Measurements from ENCODE around the gene RPL28.

The RPL28 gene

DNA sequence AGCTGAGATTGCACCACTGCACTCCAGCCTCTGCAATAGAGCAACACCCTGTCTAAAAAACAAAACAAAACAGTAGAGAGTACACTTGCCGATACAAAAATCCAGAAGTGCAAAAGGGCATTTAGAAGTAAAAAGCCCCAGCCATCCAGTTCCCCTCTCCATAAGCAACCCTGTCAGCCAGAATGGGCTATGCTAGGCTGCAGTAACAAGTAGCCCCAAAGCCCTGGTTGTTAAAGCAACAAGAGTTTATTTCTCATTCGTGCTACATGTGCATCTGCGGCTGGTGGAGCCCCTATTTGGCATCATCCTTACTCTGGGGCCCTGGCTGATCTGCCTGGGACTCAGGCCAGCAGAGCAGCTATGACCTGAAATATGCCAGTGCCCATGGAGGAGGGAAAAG, 38.8 kb downstream of the RPL28 start:
- DNase-seq = no peak
- Histone ChIP-seq H3K27ac (no peak overlapping the region), H3K27me3 (replicated peaks) (no peaks in the 10 kb centered on the region), H3K36me3 (replicated peaks) (no peaks in the 10 kb centered on the region), H3K4me3 (ENCODE audit: low read depth, low read length) (no peak overlapping the region)
- in situ Hi-C loops (cut with HindIII; ENCODE audit: low pct_ligation_motif_present, low sequenced_read_pairs) = no loop called here
- TF ChIP-seq CTCF (IDR thresholded peaks at IDR 0.05; ENCODE audit: low read depth, low read length, missing control alignments) = no peak

GRCh38 chr19:55426042-55426441, 40.3 kb downstream of the RPL28 start:
- H3K36me3 ChIP-seq (replicated peaks) = no peaks in the 10 kb centered on the region
- no peak overlapping the region for H3K4me3 ChIP-seq (ENCODE audit: low read depth, low read length)
- no peak for DNase-seq
- no peak overlapping the region for H3K27ac ChIP-seq
- no peaks in the 10 kb centered on the region for H3K27me3 ChIP-seq (replicated peaks)
- TF ChIP-seq CTCF (IDR thresholded peaks at IDR 0.05; ENCODE audit: low read depth, low read length, missing control alignments) = no peak
- in situ Hi-C loops (cut with HindIII; ENCODE audit: low pct_ligation_motif_present, low sequenced_read_pairs) = no loop called here

GRCh38 chr19:55431183-55431582, 45.5 kb downstream of the RPL28 start:
- no peak overlapping the region for H3K27ac ChIP-seq
- no peak overlapping the region for H3K4me3 ChIP-seq (ENCODE audit: low read depth, low read length)
- peaks cover 12% of the 10 kb centered on the region for H3K27me3 ChIP-seq (replicated peaks)
- no peaks in the 10 kb centered on the region for H3K36me3 ChIP-seq (replicated peaks)
- in situ Hi-C loops (cut with HindIII; ENCODE audit: low pct_ligation_motif_present, low sequenced_read_pairs) = no loop called here
- TF ChIP-seq CTCF (IDR thresholded peaks at IDR 0.05; ENCODE audit: low read depth, low read length, missing control alignments) = no peak
- no peak for DNase-seq

- peaks cover 12% of the 10 kb centered on the region for H3K27me3 ChIP-seq (replicated peaks)
- no peaks in the 10 kb centered on the region for H3K36me3 ChIP-seq (replicated peaks)
- H3K4me3 ChIP-seq (ENCODE audit: low read depth, low read length) = no peak overlapping the region
- H3K27ac ChIP-seq = no peak overlapping the region
- in situ Hi-C loops (cut with HindIII; ENCODE audit: low pct_ligation_motif_present, low sequenced_read_pairs) = no loop called here
- no peak for DNase-seq
- no peak for TF ChIP-seq CTCF (IDR thresholded peaks at IDR 0.05; ENCODE audit: low read depth, low read length, missing control alignments)
These were observed 46.7 kb downstream of the RPL28 start for GRCh38 chr19:55432241-55432959.

GRCh38 chr19:55433292-55433691, 47.6 kb downstream of the RPL28 start:
- H3K27ac ChIP-seq = no peak overlapping the region
- no peak for DNase-seq
- H3K27me3 ChIP-seq (replicated peaks) = peaks cover 12% of the 10 kb centered on the region
- no peaks in the 10 kb centered on the region for H3K36me3 ChIP-seq (replicated peaks)
- in situ Hi-C loops (cut with HindIII; ENCODE audit: low pct_ligation_motif_present, low sequenced_read_pairs) = no loop called here
- H3K4me3 ChIP-seq (ENCODE audit: low read depth, low read length) = no peak overlapping the region
- TF ChIP-seq CTCF (IDR thresholded peaks at IDR 0.05; ENCODE audit: low read depth, low read length, missing control alignments) = no peak

Data from brain microvascular endothelial cell (primary cell).